Vagina (tissue), 2 donors: ENCODE measurements around the gene ZNF205.

ENCODE experiments used
- CTCF ChIP-seq, 3 experiments: fragments of 450-650 bp in 2 of 3; fragments of 200-600 bp in 1 of 3; sonication (generic) in 1 of 3; IDR thresholded peaks; one replicate each; pipeline ENCODE4 v1.5.1; 2017 to 2019; ENCODE audit warnings: antibody characterized with exemption in 3 of 3, mild to moderate bottlenecking in 2 of 3, moderate library complexity in 2 of 3
- POLR2A ChIP-seq, 2 donors: fragments of 450-650 bp; IDR thresholded peaks; one replicate each; pipeline ENCODE4 v1.6.1; 2017; ENCODE audit warnings: antibody characterized with exemption in 2 of 2, mild to moderate bottlenecking in 2 of 2, moderate library complexity in 2 of 2
- POLR2AphosphoS5 ChIP-seq, 2 donors: sonication (generic); formaldehyde crosslinking; IDR thresholded peaks; one replicate each; pipeline ENCODE4 v1.9.0; 2017; ENCODE audit warnings: antibody characterized with exemption in 2 of 2, mild to moderate bottlenecking in 2 of 2, low read depth in 1 of 2; ENCODE audit not compliant: insufficient read depth in 1 of 2

- TF ChIP-seq CTCF (IDR thresholded peaks at IDR 0.05), result no peak
- TF ChIP-seq POLR2A (IDR thresholded peaks at IDR 0.05), result no peak
- no peak for TF ChIP-seq POLR2AphosphoS5 (IDR thresholded peaks at IDR 0.05; ENCODE audit: insufficient read depth in 1 of 2, low read depth in 1 of 2)
Measured at GRCh38 chr16:3118846-3119245, 6.5 kb downstream of the ZNF205 start.
